Hematopoietic multipotent progenitor cell treated with erythropoietin and hydrocortisone succinate and interleukin-3 and kit ligand, for 8 days (in vitro differentiated cells): ENCODE results near the gene PRKCD.

ENCODE experiments used
- DNase-seq: peaks from one replicate; pipeline ENCODE4 v3.0.0-alpha.2; 2015

PRKCD gene

DNA sequence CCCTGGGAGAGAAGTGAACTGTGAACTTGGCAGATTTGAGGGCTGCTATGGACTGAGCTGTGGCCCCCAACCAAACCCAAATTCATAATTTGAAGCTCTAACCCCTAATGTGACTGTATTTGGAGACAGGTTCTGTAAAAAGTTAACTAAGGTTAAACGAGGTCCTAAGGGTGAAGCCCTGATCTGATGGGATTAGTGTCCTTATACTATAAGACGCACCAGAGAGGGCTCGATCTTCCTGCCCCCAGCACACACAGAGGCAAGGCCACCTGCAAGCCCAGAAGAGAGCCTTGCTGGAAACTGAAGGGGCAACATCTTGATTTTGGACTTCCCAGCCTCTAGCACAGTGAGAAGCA lies 60.8 kb downstream of the PRKCD start:
- DNase-seq: no peak

DNA sequence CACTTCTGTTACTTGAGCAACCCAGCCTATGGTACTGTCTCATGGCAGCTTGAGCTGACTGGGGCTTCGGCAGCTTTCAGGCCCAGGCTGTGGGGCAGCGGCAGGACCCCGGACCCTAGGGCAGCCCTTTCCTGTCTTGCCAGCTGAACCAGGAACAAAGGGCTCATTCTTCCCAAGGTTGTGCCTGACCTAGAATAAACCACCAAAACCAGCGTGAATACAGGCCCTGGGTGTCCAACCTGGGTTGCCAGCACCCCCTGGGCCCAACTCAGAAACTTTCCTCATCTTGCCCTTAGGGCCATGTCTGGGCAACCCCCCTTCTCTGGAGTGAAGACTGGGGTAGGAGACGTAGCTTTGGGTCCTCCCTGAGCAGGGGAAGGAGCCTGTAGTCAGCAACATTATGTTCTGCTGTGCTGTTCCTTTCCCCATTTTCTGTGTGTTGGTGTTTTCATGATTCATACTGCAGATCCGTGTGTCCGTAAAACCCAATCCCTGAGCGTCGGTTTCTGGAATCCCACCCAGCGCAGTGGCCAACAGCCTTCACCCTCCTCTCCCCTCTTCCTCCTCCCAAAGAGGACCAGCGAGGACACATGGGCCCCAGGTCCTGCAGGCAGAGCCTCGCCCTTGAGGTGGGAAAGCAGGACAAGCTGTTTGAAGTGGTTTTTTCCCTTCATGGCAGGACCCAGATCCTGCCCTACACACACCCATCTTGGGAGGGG lies 61.3 kb downstream of the PRKCD start:
- no peak for DNase-seq

DNA sequence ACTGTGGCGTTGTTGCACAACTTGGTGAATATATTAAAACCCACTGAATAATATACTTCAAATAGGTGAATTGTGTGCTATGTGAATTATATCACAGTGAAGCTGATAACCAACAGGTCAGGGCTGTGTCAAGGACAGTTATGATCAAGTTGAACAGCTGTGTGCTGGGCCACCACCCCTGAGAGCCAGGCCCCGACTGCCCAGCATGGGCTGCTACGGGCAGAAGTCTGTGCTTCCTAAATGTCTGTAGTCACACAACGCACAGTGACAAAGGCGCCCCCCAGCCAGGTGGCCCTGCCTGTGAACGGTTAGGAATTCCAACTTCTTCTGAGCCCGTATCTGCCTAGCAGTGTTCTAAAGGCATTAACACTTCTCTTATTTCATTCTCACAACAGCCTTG lies 62.0 kb downstream of the PRKCD start:
- no peak for DNase-seq

DNA sequence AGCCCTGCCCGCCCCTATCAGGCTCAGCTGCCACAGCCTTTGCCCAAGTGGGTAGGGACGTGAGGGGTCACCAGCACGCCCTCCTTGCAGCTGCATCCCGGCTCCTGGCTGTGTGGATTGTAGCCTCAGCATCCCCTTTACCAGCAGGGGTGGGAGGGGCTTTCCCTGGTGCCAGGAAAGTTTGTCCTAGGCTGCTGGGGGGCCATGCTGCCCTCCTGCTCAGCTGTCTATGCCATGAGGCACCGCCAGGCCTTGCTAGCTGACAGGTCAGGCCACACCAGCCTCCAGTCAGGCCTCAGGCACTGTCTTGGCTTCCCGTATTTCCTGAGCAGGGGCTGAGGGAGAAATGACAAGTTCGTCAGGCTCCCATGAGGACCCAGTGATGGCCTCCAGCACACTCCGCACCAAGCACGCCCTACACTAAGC lies 62.5 kb downstream of the PRKCD start:
- no peak for DNase-seq

DNA sequence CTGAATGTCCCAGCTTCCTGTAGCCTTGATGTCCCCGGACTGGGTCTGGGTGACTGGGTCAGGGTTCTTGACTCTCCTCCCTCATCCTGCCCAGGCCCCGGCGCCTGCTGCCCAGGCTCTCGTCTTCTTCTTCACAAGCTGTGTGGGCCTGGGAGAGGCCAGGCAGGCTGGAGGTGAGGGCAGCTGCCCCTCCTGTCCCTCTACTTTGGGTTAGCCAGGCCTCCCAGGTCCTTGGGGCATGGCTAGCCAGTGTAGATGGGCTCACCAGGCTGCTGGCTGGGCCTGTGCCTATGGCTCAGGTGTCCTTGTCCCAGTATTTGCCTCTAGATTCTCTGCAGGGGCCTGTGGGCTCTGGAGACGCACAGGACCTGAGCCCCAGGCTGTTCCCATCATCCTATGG lies 63.0 kb downstream of the PRKCD start:
- no peak for DNase-seq

DNA sequence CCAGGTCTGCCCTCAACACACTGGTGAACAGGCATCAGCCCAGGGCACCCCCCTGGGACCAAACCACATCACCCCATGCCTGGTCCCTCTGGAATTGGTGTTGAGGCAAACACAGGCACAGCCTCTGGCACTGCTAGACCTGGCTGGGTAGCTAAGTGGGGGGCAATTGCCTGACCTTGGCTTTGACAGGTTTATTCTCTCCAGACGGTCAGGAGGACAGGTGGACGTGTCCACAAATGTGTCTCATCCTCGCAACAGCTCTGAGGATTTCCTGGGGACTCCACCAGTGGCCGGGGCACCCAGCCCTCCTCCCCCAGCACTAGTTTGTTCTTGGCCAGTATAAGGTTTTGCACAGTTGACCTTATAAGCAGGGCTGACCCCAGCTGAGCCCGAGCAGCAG lies 63.5 kb downstream of the PRKCD start:
- no peak for DNase-seq

DNA sequence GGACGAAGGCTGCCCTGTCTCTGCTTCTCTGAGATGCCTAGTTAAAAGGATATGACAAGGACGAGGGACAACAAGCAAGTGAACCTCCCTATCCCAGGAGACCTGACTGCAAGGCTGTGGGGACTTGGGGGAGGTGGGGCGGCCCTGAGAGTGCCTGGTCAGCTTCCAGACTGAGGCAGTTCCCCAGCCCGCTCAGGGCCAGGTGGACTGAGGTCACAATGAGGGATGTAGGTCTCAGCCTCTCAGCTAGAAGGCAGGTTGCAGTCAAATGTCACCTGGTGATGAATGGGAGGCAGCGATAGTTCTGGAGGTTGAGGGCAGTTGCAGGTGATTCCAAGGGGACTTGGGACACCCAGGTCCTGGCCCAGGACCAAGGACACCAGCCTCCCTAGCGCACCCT lies 64.2 kb downstream of the PRKCD start:
- no peak for DNase-seq

DNA sequence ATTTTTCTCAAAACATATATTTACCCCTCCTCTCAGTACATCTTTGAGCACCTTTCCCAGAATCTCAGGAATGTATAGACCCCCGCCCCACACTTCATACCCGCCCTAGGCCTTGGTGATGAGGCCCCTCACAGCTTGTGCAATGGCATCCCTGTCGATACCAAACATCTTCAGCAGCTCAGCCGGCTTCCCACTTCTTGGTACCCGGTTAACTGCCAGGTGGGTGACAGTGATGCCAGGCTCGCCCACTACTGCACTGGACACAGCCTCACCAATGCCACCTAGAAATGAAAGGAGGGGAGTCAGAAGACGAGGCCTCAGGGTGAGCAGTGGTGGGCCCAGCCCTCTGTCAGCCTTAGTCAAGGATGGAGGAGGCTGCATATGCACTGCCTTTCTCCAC lies 64.6 kb downstream of the PRKCD start:
- DNase-seq: no peak

DNA sequence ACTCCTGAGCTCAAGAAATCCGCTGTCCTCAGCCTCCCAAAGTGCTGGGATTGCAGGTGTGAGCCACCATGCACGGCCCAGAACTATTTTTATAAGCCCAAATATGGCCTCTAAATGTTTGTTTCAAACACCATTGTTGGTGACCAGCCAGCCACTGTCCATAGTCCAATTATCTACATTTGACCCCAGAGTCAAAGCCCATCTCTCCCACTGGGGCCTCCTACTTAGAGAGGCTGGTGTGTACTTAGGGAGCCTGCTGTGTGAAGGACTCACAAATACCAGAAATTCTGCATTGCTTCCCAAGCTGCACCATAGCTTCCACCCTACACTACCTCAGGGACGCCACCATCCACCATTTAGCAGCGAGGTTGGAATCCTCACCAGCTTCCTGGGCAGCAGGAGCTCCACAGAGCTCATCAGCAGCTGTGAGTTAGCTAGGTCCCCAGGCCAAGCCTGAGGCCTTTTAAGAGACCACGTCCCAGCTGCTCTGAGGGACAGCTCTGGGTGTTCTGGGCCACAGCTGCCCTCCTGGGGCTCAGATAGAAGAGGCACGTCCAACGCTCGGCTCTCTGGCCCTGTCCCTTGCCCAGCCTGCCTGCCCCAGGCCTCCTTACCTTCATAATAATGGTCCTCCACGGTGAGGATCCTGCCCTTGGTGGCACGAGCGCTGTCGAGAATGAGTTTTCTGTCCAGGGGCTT lies 65.3 kb downstream of the PRKCD start:
- no peak for DNase-seq

DNA sequence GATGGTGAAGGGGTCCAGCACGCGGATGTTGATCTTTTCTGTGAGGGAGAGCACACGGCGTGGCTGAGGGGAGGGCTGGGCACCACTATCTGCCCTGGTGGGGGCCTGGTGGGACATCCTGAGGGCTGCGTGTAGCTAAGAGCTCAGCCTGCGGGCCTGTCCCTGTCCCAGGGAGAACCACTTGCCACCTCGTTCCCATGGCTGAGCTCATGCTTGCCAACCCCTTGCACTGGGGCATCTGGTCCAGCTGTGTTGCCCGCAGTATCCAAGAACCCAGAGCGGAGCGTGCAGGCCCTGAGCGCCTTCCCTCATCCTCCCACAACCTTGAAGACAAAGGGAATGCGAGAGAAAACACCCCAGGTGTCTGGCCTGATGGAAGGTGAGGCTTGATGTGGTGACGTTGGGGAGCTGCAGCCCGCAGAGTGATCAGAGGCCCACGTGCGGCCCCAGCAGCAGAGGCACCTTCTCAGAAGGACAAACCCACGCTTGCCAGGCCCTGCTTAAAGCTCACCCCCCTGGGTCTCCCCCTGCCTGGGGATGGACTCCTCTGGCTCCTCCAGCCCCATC lies 65.9 kb downstream of the PRKCD start:
- no peak for DNase-seq

DNA sequence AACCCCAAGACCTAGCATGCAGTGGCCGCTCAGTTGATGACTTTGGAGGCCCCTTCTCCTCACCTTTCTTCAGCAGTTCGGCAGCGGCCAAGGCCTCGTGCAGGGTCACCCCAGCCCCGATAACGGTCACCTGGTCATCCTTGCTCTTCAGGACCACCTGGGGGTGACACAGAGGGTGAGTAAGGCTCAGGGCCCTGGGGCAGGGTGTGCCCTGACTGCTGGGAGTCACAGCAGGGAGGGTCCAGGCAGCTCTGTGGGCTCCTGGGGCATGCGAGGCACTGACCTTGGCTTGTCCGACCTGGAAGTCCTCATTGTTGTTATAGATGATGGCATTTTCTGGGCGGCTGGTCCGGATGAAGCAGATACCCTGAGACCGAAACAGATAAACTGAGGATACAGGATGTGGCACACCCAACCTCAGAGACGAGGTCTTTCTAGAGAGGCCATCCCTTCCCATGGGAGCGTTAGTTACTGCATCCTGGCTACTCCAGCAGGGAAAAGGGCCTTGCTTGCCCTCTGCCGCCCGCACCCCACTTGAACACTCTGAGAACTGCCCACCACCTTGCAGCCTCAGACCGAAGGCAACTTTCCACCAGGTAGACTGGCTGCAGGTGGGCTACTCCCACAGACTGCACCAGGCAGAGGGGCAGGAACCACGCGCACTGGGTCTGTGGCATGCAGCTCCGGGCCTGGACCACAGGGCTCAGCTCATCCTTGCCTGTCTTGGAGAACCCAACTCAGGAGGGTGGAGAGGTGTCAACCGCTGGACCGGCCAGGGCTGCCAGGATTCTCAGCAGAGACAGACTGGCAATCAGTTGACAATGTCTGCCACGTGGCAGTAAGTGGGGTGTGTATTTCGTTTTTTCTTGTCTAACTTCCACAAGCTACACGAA lies 67.2 kb downstream of the PRKCD start:
- no peak for DNase-seq

DNA sequence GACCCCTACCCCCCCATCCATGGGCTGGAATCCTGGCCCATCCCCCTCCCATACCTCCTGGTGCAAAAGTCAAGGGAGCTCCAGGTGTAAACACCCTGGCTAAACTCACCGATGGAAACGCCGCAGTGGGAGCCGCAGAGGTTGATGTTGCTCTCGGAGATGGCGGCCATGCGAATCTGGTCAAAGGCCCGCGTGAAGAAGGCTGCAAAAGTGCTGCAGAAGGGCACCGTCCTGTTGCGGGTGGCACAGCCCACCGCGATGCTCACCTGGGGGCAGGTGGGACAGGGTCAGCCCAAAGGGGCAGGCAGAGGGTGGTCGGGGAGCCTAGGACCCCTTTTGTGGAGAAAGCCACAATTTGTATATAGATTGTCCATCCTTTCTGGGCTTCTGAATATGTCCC lies 68.2 kb downstream of the PRKCD start:
- DNase-seq: no peak

DNA sequence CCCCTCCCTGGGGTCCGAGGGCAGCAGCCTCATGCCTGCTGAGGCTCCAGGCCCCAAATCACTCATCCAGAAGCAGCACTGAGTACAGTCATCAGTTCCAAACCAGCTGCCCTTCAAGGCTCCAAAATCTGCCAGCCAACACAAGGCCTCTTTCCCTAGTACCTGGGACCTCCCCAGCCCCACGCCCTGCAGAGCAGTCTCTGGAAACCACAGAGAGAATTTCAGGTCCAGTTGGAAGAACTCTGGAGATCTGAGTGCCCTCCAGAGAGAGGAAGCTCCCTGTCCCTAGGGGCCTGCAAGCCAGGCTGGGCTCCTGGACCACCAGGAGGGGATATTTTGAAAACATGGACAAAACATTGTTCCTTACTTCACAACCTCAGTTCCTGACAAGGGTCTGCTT lies 68.6 kb downstream of the PRKCD start:
- DNase-seq: no peak

DNA sequence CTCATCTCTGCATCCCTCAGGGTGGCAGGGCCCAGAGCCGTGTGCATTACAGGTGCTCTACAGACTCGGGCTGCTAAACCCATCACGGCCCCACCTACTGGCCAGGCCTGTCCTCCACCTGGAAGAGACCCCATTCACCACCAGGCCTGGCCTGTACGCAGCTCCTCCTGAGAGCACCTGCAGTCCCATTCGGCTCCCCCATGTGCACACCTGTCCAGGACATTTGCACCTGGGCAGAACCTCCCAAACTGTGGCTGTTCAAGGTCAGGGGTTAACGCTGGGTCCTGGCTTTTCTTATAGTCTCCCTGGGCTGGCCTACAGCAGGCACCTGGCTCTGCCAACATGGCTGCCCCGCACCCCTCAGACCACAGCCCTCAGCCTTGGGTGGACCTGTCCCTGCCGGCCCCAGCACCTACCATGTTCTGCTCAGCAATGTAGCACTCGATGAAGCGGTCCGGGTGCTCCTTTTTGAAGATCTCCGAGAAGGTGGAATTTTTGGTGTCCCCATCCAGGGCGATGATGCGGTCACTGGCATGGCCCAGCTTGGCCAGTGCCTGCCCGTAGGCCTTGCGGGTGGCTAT lies 69.1 kb downstream of the PRKCD start:
- no peak for DNase-seq

DNA sequence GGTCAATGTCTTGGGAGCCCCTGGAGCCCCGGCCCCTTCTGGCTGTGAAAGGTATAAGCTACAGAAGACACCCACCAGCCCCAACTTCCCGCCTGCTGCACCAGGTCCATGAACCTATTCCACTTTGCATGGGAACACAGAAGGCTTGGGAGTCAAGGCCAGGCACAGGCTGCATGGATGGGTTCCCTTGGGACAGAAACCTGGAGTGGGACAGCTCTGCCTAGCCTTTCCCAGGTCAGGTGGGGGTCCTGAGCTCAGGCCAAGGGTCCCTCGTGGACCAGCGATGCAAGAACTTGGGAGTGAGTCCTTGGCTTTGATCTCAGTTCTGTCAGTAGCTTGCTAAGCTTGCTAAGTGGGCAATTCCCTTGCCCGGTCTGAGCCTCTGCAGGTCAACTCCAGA lies 69.8 kb downstream of the PRKCD start:
- no peak for DNase-seq

DNA sequence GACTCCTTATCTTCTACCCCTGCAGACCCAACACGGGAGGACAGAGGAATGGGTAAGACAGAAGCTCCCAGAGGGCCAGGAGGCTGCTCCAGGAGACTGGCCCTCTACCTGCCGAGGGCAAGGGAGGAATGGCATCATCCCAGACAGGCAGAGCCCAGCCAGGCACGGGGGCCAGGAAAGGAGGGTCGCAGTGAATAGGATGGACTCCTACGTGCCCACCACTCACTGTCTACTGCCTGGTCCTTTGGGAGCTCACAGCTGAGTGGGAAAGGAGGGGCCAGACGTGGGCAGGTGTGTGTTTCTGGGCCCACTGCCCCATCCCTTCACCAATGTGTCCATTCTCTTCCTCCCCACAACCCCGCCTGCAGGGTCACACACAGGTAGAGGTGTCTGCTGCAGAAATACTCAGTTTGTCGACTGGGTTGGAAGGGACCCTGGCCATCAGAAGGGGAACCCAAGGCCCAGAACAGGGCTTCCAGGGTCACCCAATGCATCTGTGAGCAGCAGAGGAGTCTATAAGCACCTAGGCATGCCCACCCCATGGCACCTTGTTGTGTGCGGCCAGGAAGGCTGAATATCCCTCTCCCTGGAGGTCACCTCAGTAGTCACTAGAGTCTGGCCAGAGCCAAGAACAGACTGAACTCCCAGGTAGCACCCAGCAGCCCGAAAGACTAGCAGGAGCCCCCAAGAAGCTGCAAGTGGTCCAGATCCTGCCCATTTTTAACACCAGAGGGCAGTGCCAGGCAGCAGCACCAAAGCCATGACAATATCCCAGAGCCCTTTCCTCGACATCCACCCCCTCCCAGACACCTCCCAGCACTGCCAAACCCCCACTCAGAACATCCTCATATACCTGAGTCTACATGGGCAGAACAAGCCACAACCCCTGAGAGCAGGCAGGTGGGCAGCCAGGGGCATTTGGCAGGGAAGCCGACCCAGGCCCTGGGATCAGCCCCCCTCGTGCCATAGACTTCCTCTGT lies 70.8 kb downstream of the PRKCD start:
- DNase-seq: no peak

DNA sequence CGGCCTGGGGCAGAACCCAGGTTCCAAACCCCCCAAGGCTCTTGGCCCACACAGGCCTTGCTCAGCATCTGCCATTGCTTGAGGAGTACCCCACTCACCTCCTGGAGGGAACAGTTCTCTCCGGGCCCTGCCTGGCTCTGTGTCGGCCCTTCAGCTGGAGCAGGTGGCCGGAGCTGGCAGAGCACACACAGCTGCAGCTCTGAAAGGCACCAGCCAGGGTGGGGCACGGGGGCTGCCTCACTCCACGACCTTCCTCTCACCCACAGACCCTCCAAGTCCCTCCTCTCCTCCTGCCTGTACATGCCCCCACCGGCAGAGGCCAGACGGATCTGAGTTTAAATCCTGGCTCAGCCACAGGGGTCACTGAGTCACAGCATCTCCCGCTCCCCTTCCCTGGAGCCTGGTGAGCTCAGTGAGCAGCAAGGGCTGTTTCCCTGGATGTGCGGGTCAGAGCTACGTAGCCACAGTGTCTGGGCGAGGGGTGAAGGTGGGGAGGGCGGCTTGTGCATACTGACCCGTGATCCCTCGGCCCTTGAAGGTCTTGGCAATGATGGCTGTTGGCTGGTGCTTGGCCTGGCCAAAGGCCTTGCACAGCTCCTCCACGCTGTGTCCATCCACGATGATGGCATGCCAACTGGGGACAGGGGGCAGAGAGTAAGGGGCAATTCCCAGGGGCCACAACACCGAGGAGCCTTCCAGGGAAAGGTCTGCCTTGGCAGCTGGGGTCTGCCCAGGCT lies 71.8 kb downstream of the PRKCD start:
- DNase-seq: no peak

DNA sequence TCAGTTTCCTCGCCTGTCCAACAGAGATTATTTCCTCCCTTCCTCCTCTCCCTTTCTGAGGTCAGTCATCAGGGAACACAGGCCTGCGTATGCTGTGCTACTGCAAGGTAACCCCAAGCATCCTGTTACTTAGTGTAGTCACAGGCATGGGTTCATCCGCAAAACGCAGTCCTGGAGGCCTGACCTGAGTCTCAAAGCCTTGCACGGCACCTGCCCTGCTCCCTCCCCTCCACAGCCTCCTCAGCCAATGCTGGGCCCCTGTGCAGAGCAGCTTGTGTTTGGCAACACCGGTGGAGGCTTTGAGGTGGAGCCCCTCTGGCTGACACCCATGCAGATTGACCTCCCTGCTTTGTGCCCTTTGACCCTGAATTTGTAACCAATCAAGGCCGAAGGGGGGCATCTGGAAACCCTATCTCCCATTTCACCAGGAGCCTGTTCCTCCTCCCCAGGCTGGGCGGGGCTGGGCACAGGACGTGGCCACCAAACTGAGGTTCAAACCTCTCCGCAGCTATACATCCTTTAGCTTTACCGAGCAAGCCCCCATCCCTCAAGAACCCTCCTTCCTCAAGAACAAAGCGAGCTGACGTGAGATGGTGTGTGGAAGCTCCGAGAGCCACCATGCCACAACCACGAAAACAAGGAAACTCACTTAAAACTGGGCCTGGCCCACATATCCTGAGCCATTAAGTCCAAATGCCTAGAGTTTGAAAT lies 73.3 kb downstream of the PRKCD start:
- no peak for DNase-seq

DNA sequence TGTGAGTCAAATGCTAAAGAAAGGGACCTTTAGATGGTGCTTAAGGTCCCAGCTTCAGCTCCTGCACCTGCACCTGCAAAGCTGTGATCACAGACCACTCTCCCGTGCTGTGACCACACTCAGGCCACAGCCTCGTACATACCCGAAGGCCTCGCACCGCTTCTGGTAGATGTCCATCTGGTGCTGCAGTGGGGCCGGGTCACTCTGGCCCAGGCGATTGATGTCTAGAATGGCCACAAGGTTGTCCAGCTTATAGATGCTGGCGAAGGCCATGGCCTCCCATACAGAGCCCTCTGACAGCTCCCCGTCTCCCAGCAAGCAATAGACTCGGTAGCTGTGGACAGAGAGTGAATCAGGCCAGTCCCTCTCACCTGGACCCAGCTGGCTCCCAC lies 73.8 kb downstream of the PRKCD start:
- no peak for DNase-seq

DNA sequence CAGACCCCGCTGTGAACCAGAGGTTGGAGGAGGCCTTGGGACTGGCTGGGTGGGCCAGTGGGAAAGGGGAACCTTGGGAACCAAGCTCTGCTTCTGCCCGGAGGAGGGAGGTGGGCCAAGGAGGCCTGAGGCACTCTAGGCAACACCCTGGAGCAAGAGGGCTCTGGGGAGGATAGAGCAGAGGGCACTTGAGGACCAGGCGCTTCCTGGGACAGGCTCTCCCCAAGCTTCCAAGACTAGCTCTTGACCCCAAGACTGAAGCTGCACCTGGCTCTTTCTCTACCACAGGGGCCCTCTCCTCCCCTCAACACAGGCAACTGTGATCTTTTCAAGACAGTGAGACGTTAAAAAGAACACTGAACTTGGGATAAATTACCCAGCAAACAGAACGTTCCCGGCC lies 74.5 kb downstream of the PRKCD start:
- DNase-seq: no peak
